Panc1 (cell line): ENCODE results near the gene RBP2. TPM values are rescaled to one million over a fixed set of nuclear protein-coding genes. Genes with fewer than 3 reads are reported as not detected.

ENCODE experiments used
- ATAC-seq: fragments of 200-7000 bp; cut with Tn5 transposase; 2 replicates; pipeline ENCODE4 v1.9.1; 2020; ENCODE audit warnings: mild to moderate bottlenecking, moderate library complexity
- BruUV-seq: library from RNA; stranded (reverse); fragments of 400-500 nt; replicated peaks from 2 replicates; lab custom pipeline; 2021; lab: Mats Ljungman, UMichigan
- CTCF ChIA-PET: fragments of 300-600 bp; sonication (Branson Sonifier 250); formaldehyde crosslinking; loops from one replicate; lab custom pipeline; 2022; ENCODE audit warnings: antibody characterized with exemption; lab: Charles Lee
- POLR2A ChIA-PET: fragments of 300-600 bp; sonication (Branson Sonifier 250); formaldehyde crosslinking; loops from one replicate; lab custom pipeline; 2022; ENCODE audit warnings: antibody characterized with exemption; lab: Charles Lee
- DNase-seq: peaks from one replicate; pipeline ENCODE4 v3.0.0-alpha.2; 2010; ENCODE audit warnings: low read depth, low spot score
- H3K27ac ChIP-seq: 2 replicates; pipeline ENCODE4 v1.5.1; 2011; ENCODE audit warnings: mild to moderate bottlenecking, low read length, inconsistent platforms
- H3K27me3 ChIP-seq: fragments of 200-500 bp; sonication (Bioruptor generic); 2 replicates; pipeline ENCODE4 v1.6.0; 2014; ENCODE audit warnings: low read length, inconsistent platforms; ENCODE audit not compliant: control insufficient read depth, insufficient read depth
- H3K36me3 ChIP-seq: fragments of 200-500 bp; sonication (Bioruptor generic); 2 replicates; pipeline ENCODE4 v1.5.1; 2014; ENCODE audit warnings: inconsistent platforms, mild to moderate bottlenecking, low read length, moderate library complexity; ENCODE audit not compliant: control insufficient read depth, insufficient read depth
- H3K4me1 ChIP-seq: 2 replicates; pipeline ENCODE4 v1.5.1; 2011; ENCODE audit warnings: inconsistent platforms, mild to moderate bottlenecking, low read length, moderate library complexity; ENCODE audit not compliant: control insufficient read depth, insufficient read depth
- H3K4me3 ChIP-seq, 2 experiments: 2 replicates each; pipeline ENCODE4 v1.5.1; 2011 to 2012; ENCODE audit warnings: low read depth in 2 of 2, low read length in 2 of 2, mild to moderate bottlenecking in 2 of 2, inconsistent platforms in 1 of 2, moderate library complexity in 1 of 2
- H3K9me3 ChIP-seq: fragments of 200-500 bp; sonication (Bioruptor generic); 2 replicates; pipeline ENCODE4 v1.5.1; 2014; ENCODE audit warnings: low read depth, mild to moderate bottlenecking, inconsistent platforms, low read length, moderate library complexity; ENCODE audit not compliant: control insufficient read depth, insufficient read depth
- CTCF ChIP-seq: fragments of 450-650 bp; IDR thresholded peaks from 2 replicates; pipeline ENCODE4 v1.5.1; 2017; ENCODE audit warnings: mild to moderate bottlenecking
- POLR2AphosphoS5 ChIP-seq: IDR thresholded peaks from 2 replicates; pipeline ENCODE4 v1.6.1; 2012; ENCODE audit warnings: mild to moderate bottlenecking, low read depth, low read length, moderate library complexity
- REST ChIP-seq, 2 experiments: IDR thresholded peaks; 2 replicates each; pipeline ENCODE4 v1.6.1; 2011 to 2012; ENCODE audit warnings: low read depth in 2 of 2, control low read depth in 1 of 2, low read length in 1 of 2, mild to moderate bottlenecking in 1 of 2, moderate library complexity in 1 of 2; ENCODE audit not compliant: insufficient read depth in 1 of 2
- SIN3A ChIP-seq: IDR thresholded peaks from 2 replicates; pipeline ENCODE4 v1.6.1; 2012; ENCODE audit warnings: low read depth, mild to moderate bottlenecking, low read length, moderate library complexity, borderline replicate concordance; ENCODE audit not compliant: insufficient read depth
- TCF7L2 ChIP-seq: IDR thresholded peaks from 2 replicates; pipeline ENCODE4 v1.6.1; 2011; ENCODE audit warnings: mild to moderate bottlenecking, low read depth, low read length, inconsistent platforms
- in situ Hi-C: cut with HindIII; loops from 2 replicates; pipeline ENCODE4 v1.10.0; 2016; ENCODE audit warnings: low sequenced_read_pairs, low pct_unique_long_range_greater_than_20kb
- intact Hi-C: fragments of 100-400 bp; cut with micrococcal nuclease; formaldehyde crosslinking; loops from one replicate; pipeline ENCODE4 v1.10.0; 2022; ENCODE audit not compliant: unreplicated experiment
- total RNA-seq: library from RNA; stranded (reverse); gene quantifications from one replicate; pipeline ENCODE4 v1.2.1, GENCODE V29; 2021; ENCODE audit not compliant: unreplicated experiment

RBP2 gene
- total RNA-seq, 1 experiment from 2014 or later, result not detected

- H3K27me3 ChIP-seq, result no peaks in the 10 kb centered on the region
- no peaks in the 10 kb centered on the region for H3K36me3 ChIP-seq
- ChIA-PET CTCF (no interaction called here), POLR2A (no interaction called here)
- DNase-seq (no peak), ATAC-seq (no peak)
- no peak overlapping the region for H3K4me3 ChIP-seq
- no peaks in the 10 kb centered on the region for H3K4me1 ChIP-seq
- no peaks in the 10 kb centered on the region for H3K9me3 ChIP-seq
- TF ChIP-seq REST (IDR thresholded peaks at IDR 0.05; ENCODE audit: insufficient read depth in 1 of 2, low read depth in 2 of 2, low read length in 1 of 2) (no peak), POLR2AphosphoS5 (no peak), TCF7L2 (no peak), CTCF (no peak), SIN3A (no peak)
- in situ Hi-C loops, result no loop called here
- H3K27ac ChIP-seq, result no peak overlapping the region
- no TSS peak for BruUV-seq
- intact Hi-C loops, result no loop called here
Observed at GRCh38 chr3:139481116-139481515, 4.8 kb upstream of the RBP2 start.

GRCh38 chr3:139480585-139480984, 4.3 kb upstream of the RBP2 start:
- in situ Hi-C loops (no loop called here), intact Hi-C loops (no loop called here)
- H3K9me3 ChIP-seq, result no peaks in the 10 kb centered on the region
- H3K27ac ChIP-seq, result no peak overlapping the region
- no peaks in the 10 kb centered on the region for H3K36me3 ChIP-seq
- no peaks in the 10 kb centered on the region for H3K4me1 ChIP-seq
- ATAC-seq, result 0 out of 2 replicates have a peak, but pooled peaks have one; percentile 12
- ChIA-PET CTCF (no interaction called here), POLR2A (interaction anchor here (0.6 kb wide), 1 partner anchor 39 kb away, joined by 5 read pairs; no protein-coding TSS in a partner anchor)
- no peaks in the 10 kb centered on the region for H3K27me3 ChIP-seq
- DNase-seq, result no peak
- no peak for TF ChIP-seq REST (IDR thresholded peaks at IDR 0.05; ENCODE audit: insufficient read depth in 1 of 2, low read depth in 2 of 2, low read length in 1 of 2)
- no peak for TF ChIP-seq SIN3A
- TF ChIP-seq POLR2AphosphoS5, result no peak
- TF ChIP-seq TCF7L2, result no peak
- no peak for TF ChIP-seq CTCF
- no TSS peak for BruUV-seq
- no peak overlapping the region for H3K4me3 ChIP-seq
